ENCODE results near the gene SREK1IP1.
A peak's percentile ranks its signal among the peaks of the same experiment; 100 is the strongest.

SREK1IP1 gene

DNA sequence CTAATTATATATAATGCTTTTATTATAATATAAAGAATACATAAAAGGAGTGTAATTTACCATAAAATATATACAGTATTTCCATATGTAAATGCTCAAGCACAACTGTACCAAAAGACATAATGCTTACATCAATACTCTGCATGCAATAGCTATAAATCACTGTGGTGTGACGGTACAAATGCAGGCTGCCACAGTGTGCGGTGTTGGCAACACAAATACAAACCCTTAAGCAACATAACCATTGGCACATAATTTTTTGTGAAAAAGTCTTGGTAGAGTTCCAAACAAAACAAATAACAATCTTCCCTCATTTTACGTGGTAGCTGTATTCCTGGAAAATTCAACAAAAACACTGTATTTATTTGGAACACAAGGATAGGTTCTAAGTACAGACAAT is 80.1 kb downstream of the SREK1IP1 start:
- no peaks in the 10 kb centered on the region for H3K9me3 ChIP-seq (ENCODE audit: control insufficient read depth, insufficient read depth, low read length)
- no peak overlapping the region for H3K4me3 ChIP-seq (ENCODE audit: low read depth, low read length)
- H3K9ac ChIP-seq (ENCODE audit: low read depth, low read length), result no peak overlapping the region
- peaks cover 29% of the 10 kb centered on the region for H3K4me1 ChIP-seq (ENCODE audit: control insufficient read depth, insufficient read depth, low read length)
- H3K27me3 ChIP-seq (ENCODE audit: control insufficient read depth, insufficient read depth, low read length), result peaks cover 36% of the 10 kb centered on the region
- H3K27ac ChIP-seq (ENCODE audit: low read depth, low read length), result no peak overlapping the region
- no peaks in the 10 kb centered on the region for H3K36me3 ChIP-seq (ENCODE audit: control insufficient read depth, insufficient read depth, low read length)

- Histone ChIP-seq H3K4me3 (ENCODE audit: low read depth, low read length) (no peak overlapping the region), H3K4me1 (ENCODE audit: control insufficient read depth, insufficient read depth, low read length) (peaks cover 20% of the 10 kb centered on the region), H3K9me3 (ENCODE audit: control insufficient read depth, insufficient read depth, low read length) (no peaks in the 10 kb centered on the region), H3K27ac (ENCODE audit: low read depth, low read length) (peak overlapping the region; percentile 28), H3K9ac (ENCODE audit: low read depth, low read length) (no peak overlapping the region), H3K36me3 (ENCODE audit: control insufficient read depth, insufficient read depth, low read length) (no peaks in the 10 kb centered on the region), H3K27me3 (ENCODE audit: control insufficient read depth, insufficient read depth, low read length) (peaks cover 28% of the 10 kb centered on the region)
Observed at GRCh38 chr5:64685866-64686265, 82.6 kb downstream of the SREK1IP1 start.

DNA sequence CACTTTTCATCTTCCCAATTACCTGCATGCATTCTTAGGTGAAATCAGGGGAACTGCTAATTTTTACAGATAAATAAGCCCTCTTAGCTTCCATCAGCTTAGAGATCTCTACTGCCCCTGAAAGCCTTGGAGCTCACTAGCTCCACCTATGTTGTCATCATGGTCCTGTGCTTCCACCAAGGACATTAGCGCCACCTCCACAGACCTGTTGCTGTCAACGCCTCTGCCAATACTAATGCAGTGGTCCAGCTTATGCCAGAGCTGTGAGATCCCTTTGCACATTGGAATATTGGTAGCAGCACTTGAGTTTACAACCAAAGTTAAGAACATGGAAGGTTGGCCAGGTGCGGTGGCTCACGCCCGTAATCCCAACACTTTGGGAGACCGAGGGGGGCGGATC is 85.9 kb downstream of the SREK1IP1 start:
- H3K27me3 ChIP-seq (ENCODE audit: control insufficient read depth, insufficient read depth, low read length), result 0 out of 2 replicates have a peak, but pooled peaks cover 3% of the 10 kb centered on the region
- no peak overlapping the region for H3K27ac ChIP-seq (ENCODE audit: low read depth, low read length)
- no peak overlapping the region for H3K9ac ChIP-seq (ENCODE audit: low read depth, low read length)
- no peaks in the 10 kb centered on the region for H3K9me3 ChIP-seq (ENCODE audit: control insufficient read depth, insufficient read depth, low read length)
- no peak overlapping the region for H3K4me3 ChIP-seq (ENCODE audit: low read depth, low read length)
- H3K4me1 ChIP-seq (ENCODE audit: control insufficient read depth, insufficient read depth, low read length), result peaks cover 2% of the 10 kb centered on the region; the same call in 1 of the 2 replicates
- H3K36me3 ChIP-seq (ENCODE audit: control insufficient read depth, insufficient read depth, low read length), result no peaks in the 10 kb centered on the region

GRCh38 chr5:64680289-64680688 is 88.2 kb downstream of the SREK1IP1 start:
- Histone ChIP-seq H3K27me3 (ENCODE audit: control insufficient read depth, insufficient read depth, low read length) (no peaks in the 10 kb centered on the region), H3K36me3 (ENCODE audit: control insufficient read depth, insufficient read depth, low read length) (no peaks in the 10 kb centered on the region), H3K27ac (ENCODE audit: low read depth, low read length) (no peak overlapping the region), H3K4me1 (ENCODE audit: control insufficient read depth, insufficient read depth, low read length) (no peaks in the 10 kb centered on the region), H3K4me3 (ENCODE audit: low read depth, low read length) (no peak overlapping the region), H3K9me3 (ENCODE audit: control insufficient read depth, insufficient read depth, low read length) (no peaks in the 10 kb centered on the region), H3K9ac (ENCODE audit: low read depth, low read length) (no peak overlapping the region)

DNA sequence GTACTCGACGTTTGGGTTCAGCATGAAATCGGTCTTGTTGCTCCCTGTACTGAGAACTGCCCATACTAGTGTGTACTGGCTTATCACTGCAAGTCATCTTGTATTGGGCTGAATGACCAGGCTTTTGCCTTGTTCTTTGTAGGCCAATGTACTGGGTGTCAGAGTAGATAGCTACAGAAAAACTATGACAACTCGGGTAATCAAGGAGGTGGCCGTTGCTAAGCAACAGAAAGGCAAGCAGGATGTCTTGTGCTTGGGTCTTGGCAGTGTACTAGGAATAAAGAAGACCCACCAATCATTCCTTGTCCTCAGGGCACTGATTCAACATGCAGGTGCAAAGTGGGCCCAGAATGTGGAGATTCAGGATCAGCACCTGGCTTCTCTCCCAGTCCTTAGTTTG is 90.1 kb downstream of the SREK1IP1 start:
- Histone ChIP-seq H3K27ac (ENCODE audit: low read depth, low read length) (no peak overlapping the region), H3K27me3 (ENCODE audit: control insufficient read depth, insufficient read depth, low read length) (no peaks in the 10 kb centered on the region), H3K36me3 (ENCODE audit: control insufficient read depth, insufficient read depth, low read length) (no peaks in the 10 kb centered on the region), H3K4me3 (ENCODE audit: low read depth, low read length) (no peak overlapping the region), H3K9ac (ENCODE audit: low read depth, low read length) (no peak overlapping the region), H3K9me3 (ENCODE audit: control insufficient read depth, insufficient read depth, low read length) (no peaks in the 10 kb centered on the region), H3K4me1 (ENCODE audit: control insufficient read depth, insufficient read depth, low read length) (no peaks in the 10 kb centered on the region)

DNA sequence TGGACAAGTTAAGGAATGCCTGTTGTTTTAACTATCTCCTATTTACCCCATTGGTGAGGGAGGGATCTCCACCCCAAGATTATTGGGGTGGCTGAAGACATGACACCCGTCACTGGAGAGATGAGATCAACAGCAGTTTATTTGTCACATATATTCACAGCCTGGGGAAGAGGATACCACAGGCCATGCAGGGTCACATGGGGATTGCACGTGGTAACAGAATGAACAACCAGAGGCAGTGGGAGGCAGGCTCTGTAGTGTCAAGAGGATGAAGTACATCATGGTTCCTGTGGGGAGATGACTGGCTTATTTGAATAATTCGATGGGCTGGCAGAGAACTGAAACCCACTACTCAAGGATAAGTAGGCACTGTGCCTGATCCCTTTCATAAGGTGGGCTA is 96.8 kb downstream of the SREK1IP1 start:
- no peaks in the 10 kb centered on the region for H3K4me1 ChIP-seq (ENCODE audit: control insufficient read depth, insufficient read depth, low read length)
- H3K36me3 ChIP-seq (ENCODE audit: control insufficient read depth, insufficient read depth, low read length), result no peaks in the 10 kb centered on the region
- no peaks in the 10 kb centered on the region for H3K27me3 ChIP-seq (ENCODE audit: control insufficient read depth, insufficient read depth, low read length)
- H3K4me3 ChIP-seq (ENCODE audit: low read depth, low read length), result no peak overlapping the region
- H3K9ac ChIP-seq (ENCODE audit: low read depth, low read length), result no peak overlapping the region
- no peaks in the 10 kb centered on the region for H3K9me3 ChIP-seq (ENCODE audit: control insufficient read depth, insufficient read depth, low read length)
- H3K27ac ChIP-seq (ENCODE audit: low read depth, low read length), result no peak overlapping the region

DNA sequence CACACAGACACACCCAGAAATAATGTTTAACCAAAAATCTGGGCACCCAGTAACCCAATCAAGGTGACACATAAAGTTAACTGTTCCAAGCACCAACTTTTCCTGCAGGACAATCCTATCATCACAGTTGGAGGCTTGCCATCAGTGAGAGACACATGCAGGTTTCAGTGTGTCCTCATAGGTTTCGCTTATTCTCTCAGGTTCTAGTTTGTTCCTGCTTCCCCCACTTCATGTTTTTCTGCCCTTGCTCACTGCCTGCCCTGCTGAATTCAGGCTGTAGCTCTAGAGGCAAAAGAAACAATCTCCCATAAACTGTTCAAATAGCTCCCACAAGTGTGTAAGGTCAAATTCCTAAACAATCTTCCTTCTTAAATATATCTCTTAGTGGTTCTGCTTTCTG is 98.2 kb downstream of the SREK1IP1 start:
- Histone ChIP-seq H3K27me3 (ENCODE audit: control insufficient read depth, insufficient read depth, low read length) (no peaks in the 10 kb centered on the region), H3K36me3 (ENCODE audit: control insufficient read depth, insufficient read depth, low read length) (no peaks in the 10 kb centered on the region), H3K9ac (ENCODE audit: low read depth, low read length) (no peak overlapping the region), H3K27ac (ENCODE audit: low read depth, low read length) (no peak overlapping the region), H3K9me3 (ENCODE audit: control insufficient read depth, insufficient read depth, low read length) (no peaks in the 10 kb centered on the region), H3K4me1 (ENCODE audit: control insufficient read depth, insufficient read depth, low read length) (peaks cover 7% of the 10 kb centered on the region; the same call in 1 of the 2 replicates), H3K4me3 (ENCODE audit: low read depth, low read length) (no peak overlapping the region)

Measured in HUES48 (cell line).